ENCODE results near the gene SSR3.

The SSR3 gene

GRCh38 chr3:156548902-156549301 lies 6.0 kb downstream of the SSR3 start:
- Histone ChIP-seq H3K4me3 (ENCODE audit: low read depth, low read length) (no peak overlapping the region), H3K9me3 (ENCODE audit: severe bottlenecking) (no peaks in the 10 kb centered on the region), H3K27ac (no peak overlapping the region), H3K27me3 (ENCODE audit: insufficient read depth, low read depth, severe bottlenecking) (no peaks in the 10 kb centered on the region), H3K36me3 (peaks cover 63% of the 10 kb centered on the region)
- no peak for TF ChIP-seq CTCF (IDR thresholded peaks at IDR 0.05; ENCODE audit: low read depth, low read length)
- no peak for DNase-seq

GRCh38 chr3:156548041-156548687 lies 6.8 kb downstream of the SSR3 start:
- H3K27ac ChIP-seq: no peak overlapping the region
- peaks cover 58% of the 10 kb centered on the region for H3K36me3 ChIP-seq
- no peak for TF ChIP-seq CTCF (IDR thresholded peaks at IDR 0.05; ENCODE audit: low read depth, low read length)
- H3K27me3 ChIP-seq (ENCODE audit: insufficient read depth, low read depth, severe bottlenecking): no peaks in the 10 kb centered on the region
- H3K9me3 ChIP-seq (ENCODE audit: severe bottlenecking): no peaks in the 10 kb centered on the region
- no peak for DNase-seq
- no peak overlapping the region for H3K4me3 ChIP-seq (ENCODE audit: low read depth, low read length)

GRCh38 chr3:156547637-156548036 lies 7.3 kb downstream of the SSR3 start:
- DNase-seq: no peak
- no peak overlapping the region for H3K4me3 ChIP-seq (ENCODE audit: low read depth, low read length)
- no peak overlapping the region for H3K27ac ChIP-seq
- no peak for TF ChIP-seq CTCF (IDR thresholded peaks at IDR 0.05; ENCODE audit: low read depth, low read length)
- H3K9me3 ChIP-seq (ENCODE audit: severe bottlenecking): no peaks in the 10 kb centered on the region
- H3K36me3 ChIP-seq: peaks cover 57% of the 10 kb centered on the region
- H3K27me3 ChIP-seq (ENCODE audit: insufficient read depth, low read depth, severe bottlenecking): no peaks in the 10 kb centered on the region

GRCh38 chr3:156543043-156543555 lies 11.8 kb downstream of the SSR3 start:
- Histone ChIP-seq H3K27ac (no peak overlapping the region), H3K9me3 (ENCODE audit: severe bottlenecking) (no peaks in the 10 kb centered on the region), H3K4me3 (ENCODE audit: low read depth, low read length) (no peak overlapping the region), H3K27me3 (ENCODE audit: insufficient read depth, low read depth, severe bottlenecking) (no peaks in the 10 kb centered on the region), H3K36me3 (peaks cover 35% of the 10 kb centered on the region)
- no peak for TF ChIP-seq CTCF (IDR thresholded peaks at IDR 0.05; ENCODE audit: low read depth, low read length)
- no peak for DNase-seq

- Histone ChIP-seq H3K27ac (no peak overlapping the region), H3K27me3 (ENCODE audit: insufficient read depth, low read depth, severe bottlenecking) (no peaks in the 10 kb centered on the region), H3K36me3 (peaks cover 28% of the 10 kb centered on the region), H3K4me3 (ENCODE audit: low read depth, low read length) (no peak overlapping the region), H3K9me3 (ENCODE audit: severe bottlenecking) (no peaks in the 10 kb centered on the region)
- no peak for DNase-seq
- no peak for TF ChIP-seq CTCF (IDR thresholded peaks at IDR 0.05; ENCODE audit: low read depth, low read length)
Measured at GRCh38 chr3:156542101-156543042, 12.5 kb downstream of the SSR3 start.

Measured in WERI-Rb-1 (cell line).